ENCODE measurements around the gene CDK2AP2. TPM values are rescaled to one million over a fixed set of nuclear protein-coding genes. Genes with fewer than 3 reads are reported as not detected.
"Not testable (repeated sequence)": the region's sequence is repeated elsewhere in the genome, so short reads cannot be mapped to it uniquely, and the experiment has no call there.

CDK2AP2 gene
- polyA plus RNA-seq (2012; ENCODE audit: low read depth, missing spikeins): 28.9 TPM

GRCh38 chr11:67507864-67508485 is at the start of gene CDK2AP2:
CDK2AP2 (minus strand) TSS chr11:67508162; CDS start chr11:67508082, 80 bp downstream.
- DNase-seq (ENCODE audit: insufficient read length, low spot score) (peak; percentile 98), FAIRE-seq (no peak)
- no peak for TF ChIP-seq TAF1 (IDR thresholded peaks at IDR 0.05; ENCODE audit: low read depth, low read length)
- TF ChIP-seq POLR2AphosphoS5 (IDR thresholded peaks at IDR 0.05; ENCODE audit: low read depth, low read length): no peak
- peak; percentile 44; the same call in 1 of the 2 replicates for TF ChIP-seq POLR2A (IDR thresholded peaks at IDR 0.05; ENCODE audit: low read depth, low read length)

GRCh38 chr11:67556244-67556643 is 48.3 kb upstream of the CDK2AP2 start:
- FAIRE-seq (no peak), DNase-seq (ENCODE audit: insufficient read length, low spot score) (no peak)
- TF ChIP-seq PAX5 (IDR thresholded peaks at IDR 0.05; ENCODE audit: insufficient read depth, low read length, severe bottlenecking): no peak

DNA sequence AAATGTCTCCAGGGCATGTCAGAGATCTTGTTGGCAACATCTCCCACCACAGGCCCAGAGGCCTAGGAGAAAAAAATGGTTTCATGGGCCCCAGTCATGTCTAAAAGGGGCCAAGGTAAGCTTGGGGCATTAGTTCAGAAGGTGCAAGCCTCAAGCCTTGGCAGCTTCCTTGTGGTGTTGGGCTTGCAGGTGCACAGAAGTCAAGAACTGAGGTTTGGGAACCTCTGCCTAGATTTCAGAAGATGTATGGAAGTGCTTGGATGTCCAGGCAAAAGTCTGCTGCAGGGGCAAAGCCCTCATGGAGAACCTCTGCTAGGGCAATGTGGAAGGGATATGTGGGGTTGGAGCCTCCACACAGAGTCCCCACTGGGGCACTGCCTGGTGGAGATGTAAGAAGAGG is 43.7 kb upstream of the CDK2AP2 start:
- FAIRE-seq; DNase-seq (ENCODE audit: insufficient read length, low spot score): not testable (repeated sequence)

DNA sequence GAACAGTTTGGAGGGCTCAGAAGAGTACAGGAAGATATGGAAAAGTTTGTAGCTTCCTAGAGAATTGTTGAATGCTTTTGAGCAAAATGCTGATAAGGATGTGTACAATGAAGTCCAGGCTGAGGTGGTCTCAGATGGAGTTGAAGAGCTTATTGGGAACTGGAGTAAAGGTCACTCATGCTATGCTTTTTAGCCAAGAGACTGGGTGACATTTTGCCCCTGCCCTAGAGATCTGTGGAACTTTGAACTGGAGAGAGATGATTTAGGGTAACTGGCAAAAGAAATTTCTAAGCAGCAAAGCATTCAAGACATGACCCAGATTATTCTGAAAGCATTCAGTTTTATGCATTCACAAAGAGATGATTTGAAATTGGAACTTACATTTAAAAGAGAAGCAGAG is 43.2 kb upstream of the CDK2AP2 start:
- no peak for FAIRE-seq
- DNase-seq (ENCODE audit: insufficient read length, low spot score): no peak
- TF ChIP-seq POU2F2 (IDR thresholded peaks at IDR 0.05; ENCODE audit: low read depth, low read length) (no peak), POLR2A (IDR thresholded peaks at IDR 0.05; ENCODE audit: low read depth, low read length) (no peak), POLR2AphosphoS5 (IDR thresholded peaks at IDR 0.05; ENCODE audit: low read depth, low read length) (no peak), PAX5 (IDR thresholded peaks at IDR 0.05; ENCODE audit: insufficient read depth, low read length, severe bottlenecking) (no peak), TAF1 (IDR thresholded peaks at IDR 0.05; ENCODE audit: low read depth, low read length) (no peak), SPI1 (IDR thresholded peaks at IDR 0.05; ENCODE audit: low read depth, low read length) (no peak)

GRCh38 chr11:67548555-67549110 is 40.7 kb upstream of the CDK2AP2 start:
- no peak for TF ChIP-seq PAX5 (IDR thresholded peaks at IDR 0.05; ENCODE audit: insufficient read depth, low read length, severe bottlenecking)
- TF ChIP-seq TAF1 (IDR thresholded peaks at IDR 0.05; ENCODE audit: low read depth, low read length): no peak
- no peak for TF ChIP-seq SPI1 (IDR thresholded peaks at IDR 0.05; ENCODE audit: low read depth, low read length)
- no peak for TF ChIP-seq POU2F2 (IDR thresholded peaks at IDR 0.05; ENCODE audit: low read depth, low read length)
- no peak for TF ChIP-seq POLR2A (IDR thresholded peaks at IDR 0.05; ENCODE audit: low read depth, low read length)
- no peak for TF ChIP-seq POLR2AphosphoS5 (IDR thresholded peaks at IDR 0.05; ENCODE audit: low read depth, low read length)
- no peak for DNase-seq (ENCODE audit: insufficient read length, low spot score)
- FAIRE-seq: no peak

DNA sequence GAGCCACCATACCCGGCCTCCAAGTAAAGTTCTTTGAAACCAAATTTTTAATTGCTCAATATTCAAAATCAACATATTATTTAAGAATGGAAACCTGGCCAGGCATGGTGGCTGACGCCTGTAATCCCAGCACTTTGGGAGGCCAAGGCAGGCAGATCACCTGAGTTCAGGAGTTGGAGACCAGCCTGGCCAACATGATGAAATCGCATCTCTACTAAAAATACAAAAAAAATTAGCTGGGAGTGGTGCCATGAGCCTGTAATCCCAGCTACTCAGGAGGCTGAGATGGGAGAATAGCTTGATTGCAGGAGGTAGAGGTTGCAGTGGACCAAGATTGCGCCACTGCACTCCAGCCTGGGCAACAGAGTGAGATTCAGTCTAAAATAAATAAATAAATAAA is 40.1 kb upstream of the CDK2AP2 start:
- not testable (repeated sequence) for FAIRE-seq; DNase-seq (ENCODE audit: insufficient read length, low spot score)

GRCh38 chr11:67545280-67545679 is 37.3 kb upstream of the CDK2AP2 start:
- DNase-seq (ENCODE audit: insufficient read length, low spot score): no peak
- TF ChIP-seq POLR2A (IDR thresholded peaks at IDR 0.05; ENCODE audit: low read depth, low read length) (no peak), SPI1 (IDR thresholded peaks at IDR 0.05; ENCODE audit: low read depth, low read length) (no peak), PAX5 (IDR thresholded peaks at IDR 0.05; ENCODE audit: insufficient read depth, low read length, severe bottlenecking) (no peak), POU2F2 (IDR thresholded peaks at IDR 0.05; ENCODE audit: low read depth, low read length) (no peak), TAF1 (IDR thresholded peaks at IDR 0.05; ENCODE audit: low read depth, low read length) (no peak)
- no peak for FAIRE-seq

GRCh38 chr11:67544616-67545242 is 36.8 kb upstream of the CDK2AP2 start:
- no peak for DNase-seq (ENCODE audit: insufficient read length, low spot score)
- no peak for FAIRE-seq
- TF ChIP-seq TAF1 (IDR thresholded peaks at IDR 0.05; ENCODE audit: low read depth, low read length) (no peak), SPI1 (IDR thresholded peaks at IDR 0.05; ENCODE audit: low read depth, low read length) (no peak), POU2F2 (IDR thresholded peaks at IDR 0.05; ENCODE audit: low read depth, low read length) (no peak), POLR2A (IDR thresholded peaks at IDR 0.05; ENCODE audit: low read depth, low read length) (no peak), POLR2AphosphoS5 (IDR thresholded peaks at IDR 0.05; ENCODE audit: low read depth, low read length) (no peak)

- no peak for FAIRE-seq
- TF ChIP-seq SPI1 (IDR thresholded peaks at IDR 0.05; ENCODE audit: low read depth, low read length) (no peak), TAF1 (IDR thresholded peaks at IDR 0.05; ENCODE audit: low read depth, low read length) (no peak), PAX5 (IDR thresholded peaks at IDR 0.05; ENCODE audit: insufficient read depth, low read length, severe bottlenecking) (no peak), POLR2AphosphoS5 (IDR thresholded peaks at IDR 0.05; ENCODE audit: low read depth, low read length) (no peak), POLR2A (IDR thresholded peaks at IDR 0.05; ENCODE audit: low read depth, low read length) (no peak), POU2F2 (IDR thresholded peaks at IDR 0.05; ENCODE audit: low read depth, low read length) (no peak)
- DNase-seq (ENCODE audit: insufficient read length, low spot score): no peak
These were observed 35.6 kb upstream of the CDK2AP2 start for GRCh38 chr11:67543585-67543984.

DNA sequence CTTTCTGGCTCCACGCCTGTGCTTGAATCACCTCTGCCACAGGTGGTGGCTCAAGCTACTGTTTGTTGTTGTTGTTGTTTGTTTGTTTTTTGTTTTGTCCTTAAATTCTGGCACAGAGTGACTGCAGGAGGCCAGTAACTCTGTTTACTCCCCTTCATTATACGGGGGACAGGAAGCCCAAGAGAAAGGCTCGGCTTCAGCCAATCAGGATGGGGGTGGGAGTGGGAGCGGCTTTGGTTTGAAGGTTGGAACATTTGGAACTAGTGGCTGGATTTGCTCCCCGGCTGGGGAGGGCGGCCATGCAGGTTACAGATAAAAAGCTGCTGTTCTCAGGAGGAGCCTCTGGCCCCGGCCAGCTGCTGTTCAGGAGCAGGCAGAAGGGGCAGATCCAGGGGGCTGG is 35.0 kb upstream of the CDK2AP2 start:
- FAIRE-seq (no peak), DNase-seq (ENCODE audit: insufficient read length, low spot score) (no peak)
- TF ChIP-seq POU2F2 (IDR thresholded peaks at IDR 0.05; ENCODE audit: low read depth, low read length) (no peak), POLR2AphosphoS5 (IDR thresholded peaks at IDR 0.05; ENCODE audit: low read depth, low read length) (no peak), PAX5 (IDR thresholded peaks at IDR 0.05; ENCODE audit: insufficient read depth, low read length, severe bottlenecking) (no peak), POLR2A (IDR thresholded peaks at IDR 0.05; ENCODE audit: low read depth, low read length) (no peak), SPI1 (IDR thresholded peaks at IDR 0.05; ENCODE audit: low read depth, low read length) (no peak), TAF1 (IDR thresholded peaks at IDR 0.05; ENCODE audit: low read depth, low read length) (no peak)
